ENCODE results near the gene CTSA.

- TF ChIP-seq CTCF (conservative IDR thresholded peaks at IDR 0.05; ENCODE audit: low read depth, low read length): no peak
- TF ChIP-seq RAD21 (IDR thresholded peaks at IDR 0.05; ENCODE audit: low read length): no peak
- no peak for TF ChIP-seq FOS (IDR thresholded peaks at IDR 0.05; ENCODE audit: low read depth, low read length)
- TF ChIP-seq USF2 (IDR thresholded peaks at IDR 0.05; ENCODE audit: low read depth, low read length): no peak
- TF ChIP-seq POLR2A (IDR thresholded peaks at IDR 0.05; ENCODE audit: low read depth, low read length): no peak
- TF ChIP-seq, protein P1, sequence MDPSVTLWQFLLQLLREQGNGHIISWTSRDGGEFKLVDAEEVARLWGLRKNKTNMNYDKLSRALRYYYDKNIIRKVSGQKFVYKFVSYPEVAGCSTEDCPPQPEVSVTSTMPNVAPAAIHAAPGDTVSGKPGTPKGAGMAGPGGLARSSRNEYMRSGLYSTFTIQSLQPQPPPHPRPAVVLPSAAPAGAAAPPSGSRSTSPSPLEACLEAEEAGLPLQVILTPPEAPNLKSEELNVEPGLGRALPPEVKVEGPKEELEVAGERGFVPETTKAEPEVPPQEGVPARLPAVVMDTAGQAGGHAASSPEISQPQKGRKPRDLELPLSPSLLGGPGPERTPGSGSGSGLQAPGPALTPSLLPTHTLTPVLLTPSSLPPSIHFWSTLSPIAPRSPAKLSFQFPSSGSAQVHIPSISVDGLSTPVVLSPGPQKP (IDR thresholded peaks at IDR 0.05; ENCODE audit: borderline replicate concordance, low read depth, low read length): no peak
- no peak for TF ChIP-seq SMC3 (IDR thresholded peaks at IDR 0.05; ENCODE audit: low read depth, low read length)
- no peak for TF ChIP-seq MXI1 (IDR thresholded peaks at IDR 0.05; ENCODE audit: borderline replicate concordance, low read depth, low read length)
- no peak for TF ChIP-seq RFX5 (IDR thresholded peaks at IDR 0.05; ENCODE audit: low read depth, low read length)
- no peak for TF ChIP-seq CEBPB (IDR thresholded peaks at IDR 0.05; ENCODE audit: low read depth, low read length)
- no peak for TF ChIP-seq BHLHE40 (IDR thresholded peaks at IDR 0.05; ENCODE audit: low read depth, low read length)
- TF ChIP-seq MAZ (IDR thresholded peaks at IDR 0.05; ENCODE audit: borderline replicate concordance, low read depth, low read length): no peak
- TF ChIP-seq MAFK (IDR thresholded peaks at IDR 0.05; ENCODE audit: low read depth, low read length): no peak
- TF ChIP-seq NFE2L2 (IDR thresholded peaks at IDR 0.05; ENCODE audit: low read depth, low read length): no peak
These were observed 57.2 kb downstream of the CTSA start for GRCh38 chr20:45948261-45948733.
